ENCODE results near the gene PCMT1. TPM values are rescaled to one million over a fixed set of nuclear protein-coding genes. Genes with fewer than 3 reads are reported as not detected.
"Not testable (repeated sequence)": the region's sequence is repeated elsewhere in the genome, so short reads cannot be mapped to it uniquely, and the experiment has no call there.

The PCMT1 gene
- total RNA-seq, 1 donor from 2014 or later, result 63.1 TPM

DNA sequence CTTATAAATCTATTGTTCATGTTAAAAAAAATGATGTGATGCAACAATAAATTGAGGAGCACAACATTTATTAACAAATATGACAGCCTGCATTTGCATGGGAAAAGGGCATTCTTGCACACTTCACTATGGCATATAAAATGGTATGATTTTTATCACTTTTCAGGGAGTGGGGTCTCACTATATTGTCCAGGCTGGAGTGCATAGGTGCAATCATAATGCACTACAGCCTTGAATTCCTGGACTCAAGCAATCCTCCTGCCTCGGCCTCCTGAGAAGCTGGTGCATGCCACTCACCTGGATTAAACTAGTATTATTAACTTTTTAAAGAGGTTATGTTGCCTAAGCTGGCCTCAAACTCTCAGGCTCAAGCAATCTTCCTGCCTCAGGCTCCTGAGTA is 14.6 kb upstream of the PCMT1 start:
- Mint-ChIP-seq H3K4me1 (ENCODE audit: low read depth) (no peaks in the 10 kb centered on the region), H3K27me3 (no peaks in the 10 kb centered on the region), H3K27ac (no peak overlapping the region), H3K36me3 (ENCODE audit: insufficient read depth) (peaks cover 15% of the 10 kb centered on the region), H3K9me3 (ENCODE audit: low read depth) (no peaks in the 10 kb centered on the region), H3K4me3 (ENCODE audit: low read depth) (no peak overlapping the region)
- TF ChIP-seq, protein P1, sequence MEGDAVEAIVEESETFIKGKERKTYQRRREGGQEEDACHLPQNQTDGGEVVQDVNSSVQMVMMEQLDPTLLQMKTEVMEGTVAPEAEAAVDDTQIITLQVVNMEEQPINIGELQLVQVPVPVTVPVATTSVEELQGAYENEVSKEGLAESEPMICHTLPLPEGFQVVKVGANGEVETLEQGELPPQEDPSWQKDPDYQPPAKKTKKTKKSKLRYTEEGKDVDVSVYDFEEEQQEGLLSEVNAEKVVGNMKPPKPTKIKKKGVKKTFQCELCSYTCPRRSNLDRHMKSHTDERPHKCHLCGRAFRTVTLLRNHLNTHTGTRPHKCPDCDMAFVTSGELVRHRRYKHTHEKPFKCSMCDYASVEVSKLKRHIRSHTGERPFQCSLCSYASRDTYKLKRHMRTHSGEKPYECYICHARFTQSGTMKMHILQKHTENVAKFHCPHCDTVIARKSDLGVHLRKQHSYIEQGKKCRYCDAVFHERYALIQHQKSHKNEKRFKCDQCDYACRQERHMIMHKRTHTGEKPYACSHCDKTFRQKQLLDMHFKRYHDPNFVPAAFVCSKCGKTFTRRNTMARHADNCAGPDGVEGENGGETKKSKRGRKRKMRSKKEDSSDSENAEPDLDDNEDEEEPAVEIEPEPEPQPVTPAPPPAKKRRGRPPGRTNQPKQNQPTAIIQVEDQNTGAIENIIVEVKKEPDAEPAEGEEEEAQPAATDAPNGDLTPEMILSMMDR (IDR thresholded peaks at IDR 0.05; ENCODE audit: unreplicated experiment), result no peak
- no peak for DNase-seq (ENCODE audit: low spot score, unreplicated experiment)

DNA sequence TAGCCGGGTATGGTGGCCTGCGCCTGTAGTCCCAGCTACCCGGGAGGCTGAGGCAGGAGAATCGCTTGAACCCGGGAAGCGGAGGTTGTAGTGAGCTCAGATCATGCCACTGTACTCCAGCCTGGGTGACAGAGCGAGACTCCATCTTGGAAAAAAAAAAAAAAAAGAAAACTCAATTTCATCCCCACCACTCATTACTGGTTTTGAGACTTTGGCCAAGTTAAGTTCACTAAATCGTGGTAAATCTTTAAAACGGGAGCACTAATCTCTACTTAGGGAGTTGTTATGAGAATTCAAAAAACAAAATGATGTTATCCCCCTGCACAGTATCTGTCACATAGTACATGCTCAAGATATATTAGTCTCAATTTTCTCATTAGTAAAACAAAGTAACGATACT is 4.3 kb upstream of the PCMT1 start:
- not testable (repeated sequence) for H3K4me1 Mint-ChIP-seq (ENCODE audit: low read depth); H3K27me3 Mint-ChIP-seq; H3K9me3 Mint-ChIP-seq (ENCODE audit: low read depth); DNase-seq (ENCODE audit: low spot score, unreplicated experiment); H3K36me3 Mint-ChIP-seq (ENCODE audit: insufficient read depth)
- Mint-ChIP-seq H3K4me3 (ENCODE audit: low read depth) (peak overlapping the region; percentile 97), H3K27ac (peak overlapping the region; percentile 99)

DNA sequence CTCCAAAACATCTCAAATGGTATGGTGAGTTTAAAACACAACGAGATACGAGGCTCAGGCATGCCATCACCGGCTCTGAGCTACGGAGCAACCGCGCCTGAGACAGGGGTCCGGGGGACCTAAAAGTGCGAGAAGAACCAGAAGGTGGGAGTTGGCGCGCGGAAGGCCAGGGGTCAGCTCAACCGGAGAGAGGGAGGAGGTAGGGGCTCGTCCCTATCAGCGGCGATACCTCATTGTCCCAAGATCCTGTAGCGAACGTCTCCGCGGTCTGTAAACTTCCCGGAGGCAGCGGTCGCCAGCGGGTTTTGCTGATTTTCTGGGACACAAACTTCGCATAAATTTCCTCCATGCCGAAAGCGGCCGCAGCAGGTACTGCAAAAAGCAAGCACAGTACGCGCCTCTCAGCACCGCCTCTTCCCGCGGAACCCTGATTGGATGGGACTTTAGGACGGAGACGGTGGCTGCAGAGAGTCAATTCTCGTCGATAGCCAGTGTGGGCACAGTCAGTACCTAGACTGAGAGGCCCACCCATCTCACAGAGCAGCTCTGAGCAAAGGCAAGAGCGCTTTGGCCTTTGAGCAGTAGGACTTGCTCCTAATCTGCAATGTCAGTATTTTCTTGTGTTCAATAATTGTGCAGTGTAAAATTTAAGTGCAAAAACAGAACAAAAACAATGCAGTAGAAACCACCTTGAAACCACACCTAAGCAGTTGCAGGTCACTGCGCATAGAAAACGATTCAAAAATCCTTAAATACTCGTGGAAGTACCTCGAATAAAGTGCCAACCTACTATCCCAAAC is 3.2 kb upstream of the PCMT1 start, which contains the start of gene NUP43:
TSS of gene NUP43 (minus strand) at position 383 of the 800 bp plus-strand sequence. CDS start at position 349, 34 bp downstream.
- Mint-ChIP-seq H3K36me3 (ENCODE audit: insufficient read depth) (peaks cover 2% of the 10 kb centered on the region), H3K4me3 (ENCODE audit: low read depth) (peak within 1 kb of the TSS; percentile 97), H3K9me3 (ENCODE audit: low read depth) (no peaks in the 10 kb centered on the region), H3K27me3 (no peaks in the 10 kb centered on the region), H3K4me1 (ENCODE audit: low read depth) (peaks cover 15% of the 10 kb centered on the region), H3K27ac (peak within 1 kb of the TSS; percentile 99)
- peak; percentile 83 for DNase-seq (ENCODE audit: low spot score, unreplicated experiment)
- TF ChIP-seq, protein P1 (IDR thresholded peaks at IDR 0.05; ENCODE audit: unreplicated experiment), result peak; percentile 65

DNA sequence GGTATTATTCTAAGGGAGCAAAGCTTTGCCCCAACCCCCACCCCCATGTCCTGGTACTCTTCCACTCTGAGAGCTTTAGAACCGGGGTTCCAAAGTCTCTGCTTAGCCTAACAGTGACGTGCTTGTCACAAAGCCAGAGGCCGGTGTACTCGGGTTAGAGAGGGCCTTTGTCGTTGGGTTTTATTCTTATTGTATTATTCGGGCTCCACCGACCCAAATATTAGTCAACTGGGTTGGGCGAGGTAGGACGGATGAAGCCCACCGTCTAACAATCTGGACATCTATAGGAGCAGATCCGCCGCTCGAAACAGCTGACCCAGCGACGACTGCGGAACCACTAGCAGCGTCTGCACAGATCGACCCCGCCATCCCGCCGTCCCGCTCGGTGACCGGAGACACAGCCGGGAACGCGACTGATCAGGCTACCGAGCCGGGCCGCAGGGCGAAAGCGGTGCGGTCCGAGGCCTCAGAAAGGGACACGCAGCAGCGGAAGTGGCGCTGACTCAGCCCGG is 403 bp upstream of the PCMT1 start:
- DNase-seq (ENCODE audit: low spot score, unreplicated experiment); H3K27me3 Mint-ChIP-seq; H3K36me3 Mint-ChIP-seq (ENCODE audit: insufficient read depth); H3K9me3 Mint-ChIP-seq (ENCODE audit: low read depth): not testable (repeated sequence)
- H3K4me1 Mint-ChIP-seq (ENCODE audit: low read depth), result peaks cover 15% of the 10 kb centered on the region
- H3K27ac Mint-ChIP-seq, result peak overlapping the region; percentile 93
- H3K4me3 Mint-ChIP-seq (ENCODE audit: low read depth), result peak overlapping the region; percentile 88

DNA sequence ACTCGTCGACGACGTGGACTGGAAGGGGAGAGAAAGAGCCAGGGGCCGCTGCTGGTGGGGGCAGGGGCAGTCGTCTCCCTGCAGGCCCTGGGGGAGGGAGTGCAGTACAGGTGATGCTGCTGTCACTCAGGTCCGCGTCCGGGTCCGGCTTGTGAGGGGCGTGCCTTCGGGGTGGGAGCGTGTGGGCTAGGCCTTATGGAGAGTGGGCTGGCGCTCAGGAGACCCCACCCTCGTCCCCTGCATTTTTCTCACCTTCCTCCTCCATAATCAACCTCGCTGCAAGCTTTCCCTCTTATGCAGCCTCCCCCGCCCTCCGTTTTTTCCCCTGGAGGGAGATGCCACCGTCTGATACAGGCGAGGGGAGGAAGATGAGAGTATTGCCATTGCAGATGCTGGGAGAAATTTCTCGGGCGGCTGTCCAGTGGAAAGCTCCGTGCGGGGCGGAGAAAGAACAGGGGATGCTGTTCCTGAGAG is 632 bp downstream of the PCMT1 start:
- H3K4me3 Mint-ChIP-seq (ENCODE audit: low read depth), result peak overlapping the region; percentile 88
- TF ChIP-seq, protein P1 (IDR thresholded peaks at IDR 0.05; ENCODE audit: unreplicated experiment), result no peak
- no peaks in the 10 kb centered on the region for H3K27me3 Mint-ChIP-seq
- no peaks in the 10 kb centered on the region for H3K9me3 Mint-ChIP-seq (ENCODE audit: low read depth)
- peaks cover 15% of the 10 kb centered on the region for H3K4me1 Mint-ChIP-seq (ENCODE audit: low read depth)
- peak overlapping the region; percentile 94 for H3K27ac Mint-ChIP-seq
- H3K36me3 Mint-ChIP-seq (ENCODE audit: insufficient read depth), result no peaks in the 10 kb centered on the region
- peak; percentile 52 for DNase-seq (ENCODE audit: low spot score, unreplicated experiment)

DNA sequence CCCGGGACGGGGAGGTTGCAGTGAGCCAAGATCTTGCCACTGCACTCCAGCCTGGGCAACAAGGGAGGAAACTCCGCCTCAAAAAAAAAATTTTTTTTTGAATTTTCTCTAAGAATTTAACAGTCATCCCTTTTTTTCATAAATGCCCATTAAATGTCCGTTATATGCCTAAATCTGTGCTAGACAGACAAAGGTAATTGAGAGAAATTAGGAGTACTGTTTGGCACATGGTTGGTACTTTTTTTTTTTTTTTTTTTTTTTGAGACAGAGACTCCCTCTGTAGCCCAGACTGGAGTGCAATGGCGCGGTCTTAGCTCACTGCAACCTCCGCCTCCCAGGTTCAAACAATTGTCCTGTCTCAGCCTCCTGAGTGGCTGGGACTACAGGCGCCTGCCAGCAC is 1.7 kb downstream of the PCMT1 start:
- Mint-ChIP-seq H3K36me3 (ENCODE audit: insufficient read depth) (no peaks in the 10 kb centered on the region), H3K27me3 (no peaks in the 10 kb centered on the region), H3K4me3 (ENCODE audit: low read depth) (peak overlapping the region; percentile 88), H3K27ac (no peak overlapping the region), H3K9me3 (ENCODE audit: low read depth) (no peaks in the 10 kb centered on the region), H3K4me1 (ENCODE audit: low read depth) (peaks cover 9% of the 10 kb centered on the region)
- TF ChIP-seq, protein P1 (IDR thresholded peaks at IDR 0.05; ENCODE audit: unreplicated experiment), result no peak
- no peak for DNase-seq (ENCODE audit: low spot score, unreplicated experiment)

DNA sequence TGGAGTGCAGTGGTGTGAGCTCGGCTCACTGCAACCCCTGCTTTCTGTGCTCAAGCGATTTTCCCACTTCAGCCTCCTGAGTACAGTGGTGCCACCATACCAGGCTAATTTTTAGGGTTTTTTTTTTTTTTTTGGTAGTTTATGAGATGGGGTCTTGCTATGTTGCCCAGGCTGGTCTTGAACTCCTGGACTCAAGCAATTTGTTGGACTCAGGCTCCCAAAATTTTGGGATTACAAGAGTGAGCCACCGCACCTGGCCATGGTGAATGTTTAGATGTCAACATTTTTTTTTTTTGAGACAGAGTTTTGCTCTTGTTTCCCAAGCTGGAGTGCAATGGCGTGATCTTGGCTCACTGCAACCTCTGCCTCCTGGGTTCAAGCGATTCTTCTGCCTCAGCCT is 2.4 kb downstream of the PCMT1 start:
- H3K4me3 Mint-ChIP-seq (ENCODE audit: low read depth); H3K27ac Mint-ChIP-seq; H3K4me1 Mint-ChIP-seq (ENCODE audit: low read depth); H3K9me3 Mint-ChIP-seq (ENCODE audit: low read depth); DNase-seq (ENCODE audit: low spot score, unreplicated experiment); H3K36me3 Mint-ChIP-seq (ENCODE audit: insufficient read depth); H3K27me3 Mint-ChIP-seq: not testable (repeated sequence)

Measured in progenitor cell of endocrine pancreas (in vitro differentiated cells).